ENCODE data around the gene TAF8.

DNA sequence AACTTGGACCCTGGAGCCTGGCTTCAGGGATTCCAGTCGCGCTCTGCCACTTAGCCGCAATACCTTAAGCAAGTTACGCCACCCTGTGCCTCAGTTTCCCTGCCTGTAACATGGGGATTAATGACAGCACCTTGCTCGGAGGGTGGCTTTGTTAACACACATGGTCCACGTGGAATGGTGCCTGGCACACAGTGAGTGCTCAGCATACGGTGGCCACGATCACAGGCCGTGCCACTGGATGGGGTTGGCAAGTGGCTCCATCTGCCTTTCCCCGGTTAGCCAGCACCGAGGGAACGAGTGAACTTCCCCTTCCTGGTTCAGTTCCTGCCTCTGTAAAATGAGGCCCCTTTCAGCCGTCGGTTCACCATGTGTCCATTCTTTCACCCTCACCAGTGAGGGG lies 74.9 kb downstream of the TAF8 start:
- TF ChIP-seq, protein P1, sequence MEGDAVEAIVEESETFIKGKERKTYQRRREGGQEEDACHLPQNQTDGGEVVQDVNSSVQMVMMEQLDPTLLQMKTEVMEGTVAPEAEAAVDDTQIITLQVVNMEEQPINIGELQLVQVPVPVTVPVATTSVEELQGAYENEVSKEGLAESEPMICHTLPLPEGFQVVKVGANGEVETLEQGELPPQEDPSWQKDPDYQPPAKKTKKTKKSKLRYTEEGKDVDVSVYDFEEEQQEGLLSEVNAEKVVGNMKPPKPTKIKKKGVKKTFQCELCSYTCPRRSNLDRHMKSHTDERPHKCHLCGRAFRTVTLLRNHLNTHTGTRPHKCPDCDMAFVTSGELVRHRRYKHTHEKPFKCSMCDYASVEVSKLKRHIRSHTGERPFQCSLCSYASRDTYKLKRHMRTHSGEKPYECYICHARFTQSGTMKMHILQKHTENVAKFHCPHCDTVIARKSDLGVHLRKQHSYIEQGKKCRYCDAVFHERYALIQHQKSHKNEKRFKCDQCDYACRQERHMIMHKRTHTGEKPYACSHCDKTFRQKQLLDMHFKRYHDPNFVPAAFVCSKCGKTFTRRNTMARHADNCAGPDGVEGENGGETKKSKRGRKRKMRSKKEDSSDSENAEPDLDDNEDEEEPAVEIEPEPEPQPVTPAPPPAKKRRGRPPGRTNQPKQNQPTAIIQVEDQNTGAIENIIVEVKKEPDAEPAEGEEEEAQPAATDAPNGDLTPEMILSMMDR (conservative IDR thresholded peaks at IDR 0.05; ENCODE audit: low read depth, low read length), result no peak
- TF ChIP-seq EZH2phosphoT487 (IDR thresholded peaks at IDR 0.05; ENCODE audit: borderline replicate concordance, low read length), result no peak

All from PC-3 (cell line).